HG03565 (cell line): ENCODE measurements around the gene STAT1.

Source experiments
- ATAC-seq: cut with Tn5 transposase; IDR thresholded peaks from one replicate; pipeline ENCODE4 v1.9.1; 2021; ENCODE audit warnings: mild to moderate bottlenecking, moderate library complexity; ENCODE audit not compliant: unreplicated experiment

The STAT1 gene

DNA sequence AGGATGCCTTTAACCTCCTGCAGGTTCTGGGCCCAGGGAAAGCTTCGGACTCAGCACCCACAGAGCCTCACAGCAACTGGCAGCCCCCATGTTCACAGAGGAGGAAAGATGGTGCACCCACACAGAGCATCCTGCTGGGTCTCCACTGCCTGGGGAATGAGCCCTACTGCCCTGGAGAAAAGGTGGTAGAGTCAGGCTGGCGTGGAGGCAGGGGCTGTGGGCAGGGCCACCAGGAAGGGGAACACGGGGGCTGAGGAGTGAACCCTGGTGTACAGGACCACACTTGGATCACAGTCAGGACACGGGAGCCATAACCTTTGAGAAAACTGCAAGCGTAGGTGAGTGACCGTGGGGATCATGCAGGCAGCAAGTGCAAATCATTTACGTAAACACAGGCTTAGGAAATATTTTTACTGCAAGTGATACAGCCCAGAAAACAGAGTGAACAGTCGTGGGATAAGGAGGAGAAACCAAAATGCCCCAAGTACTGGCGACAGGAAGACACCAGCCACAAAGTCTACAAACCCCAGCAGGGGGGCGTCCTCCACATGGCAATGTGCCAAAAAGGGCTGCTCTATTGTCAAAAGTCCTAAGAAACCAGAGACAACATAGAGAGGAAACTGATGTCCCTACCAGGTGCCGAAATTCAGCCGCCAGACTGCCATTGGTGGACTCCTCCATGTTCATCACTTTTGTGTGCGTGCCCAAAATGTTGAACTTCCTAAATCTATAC lies 27.6 kb downstream of the STAT1 start:
- no peak for ATAC-seq

DNA sequence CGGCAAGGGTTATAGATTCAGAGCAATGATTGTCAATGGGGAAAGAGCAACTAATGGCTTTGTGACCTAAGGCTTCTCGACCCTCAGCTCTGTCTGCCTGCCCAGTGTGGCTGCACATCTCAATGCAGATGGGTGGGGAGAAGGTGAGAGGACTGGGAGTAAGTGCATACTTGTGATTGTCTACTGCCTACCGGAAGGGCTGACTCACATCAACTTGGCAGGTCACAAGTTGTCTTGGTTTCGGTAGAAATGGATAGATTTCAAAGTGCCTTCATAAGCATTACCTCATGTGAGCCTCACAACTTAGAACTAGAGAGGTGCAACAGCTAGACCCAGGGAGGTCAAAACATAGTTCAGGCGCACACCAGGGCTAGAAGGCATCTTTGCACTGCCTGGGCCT lies 29.4 kb downstream of the STAT1 start:
- no peak for ATAC-seq

DNA sequence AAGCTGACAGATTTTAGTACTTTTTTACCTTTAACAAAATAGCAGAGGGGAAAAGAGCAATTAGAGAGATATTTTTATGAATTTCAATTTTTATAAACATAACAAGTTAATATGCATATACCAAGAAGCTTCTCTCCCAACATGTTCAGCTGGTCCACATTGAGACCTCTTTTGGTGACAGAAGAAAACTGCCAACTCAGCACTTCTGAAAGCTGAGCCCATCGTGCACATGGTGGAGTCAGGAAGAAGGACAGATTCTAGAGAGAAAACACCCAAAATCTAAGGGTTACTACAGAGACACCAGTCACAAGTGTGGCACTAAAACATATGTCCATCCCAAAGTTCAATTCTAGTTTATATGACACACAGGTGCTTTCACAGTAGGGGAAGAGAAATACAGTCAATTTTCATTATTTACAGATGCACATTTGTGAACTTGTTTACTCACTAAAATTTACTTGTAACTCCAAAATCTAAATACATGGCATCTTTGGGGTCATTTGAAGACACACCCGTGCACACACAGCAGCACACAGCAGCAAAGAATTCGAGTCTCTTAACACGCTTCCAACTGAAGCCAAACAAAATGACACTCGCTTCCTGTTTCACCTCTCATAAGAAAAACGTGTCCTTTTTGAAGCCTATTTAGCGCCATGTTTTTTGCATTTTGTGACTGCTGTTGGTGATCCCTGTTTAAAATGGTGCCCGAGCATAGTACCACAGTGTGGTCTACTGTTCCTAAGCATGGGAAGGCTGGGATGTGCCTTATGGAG lies 31.5 kb downstream of the STAT1 start:
- no peak for ATAC-seq

DNA sequence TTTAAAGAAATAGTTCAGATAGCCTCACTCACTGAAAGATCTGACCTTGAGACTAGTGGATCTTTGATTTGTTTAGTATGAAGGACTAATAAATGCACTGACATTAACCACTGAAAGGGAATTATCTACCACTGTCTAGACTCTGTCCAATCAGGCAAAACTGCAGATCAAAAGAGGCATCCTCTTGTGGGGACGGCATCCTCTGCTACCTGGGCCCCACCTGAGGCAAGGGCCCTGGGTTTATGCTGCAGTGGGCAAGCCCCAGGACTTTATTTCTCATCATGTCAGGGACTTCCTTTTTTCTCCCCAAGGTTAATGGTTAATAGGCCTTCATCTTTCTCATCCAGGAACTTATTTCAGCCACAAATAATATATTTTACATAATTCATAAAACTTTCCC lies 32.2 kb downstream of the STAT1 start:
- no peak for ATAC-seq

DNA sequence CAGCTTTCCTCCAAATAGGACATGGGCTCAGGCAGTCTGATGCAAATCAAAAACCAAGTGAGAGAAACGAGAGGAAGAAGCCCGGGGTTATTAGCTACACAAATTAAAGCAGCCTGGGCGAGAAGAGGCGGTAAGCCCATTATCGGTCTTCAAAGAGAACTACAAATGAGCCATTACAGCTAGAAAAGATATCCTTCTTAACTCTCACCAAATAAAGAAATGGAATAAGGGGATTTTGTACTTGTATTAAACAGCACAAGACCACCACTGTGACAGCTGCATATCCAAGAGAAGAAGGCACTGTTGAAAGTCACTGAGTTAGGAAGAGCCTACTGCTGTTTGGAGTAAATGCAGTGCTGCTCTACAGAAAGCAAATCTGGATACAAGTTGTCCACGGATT lies 32.6 kb downstream of the STAT1 start:
- no peak for ATAC-seq

DNA sequence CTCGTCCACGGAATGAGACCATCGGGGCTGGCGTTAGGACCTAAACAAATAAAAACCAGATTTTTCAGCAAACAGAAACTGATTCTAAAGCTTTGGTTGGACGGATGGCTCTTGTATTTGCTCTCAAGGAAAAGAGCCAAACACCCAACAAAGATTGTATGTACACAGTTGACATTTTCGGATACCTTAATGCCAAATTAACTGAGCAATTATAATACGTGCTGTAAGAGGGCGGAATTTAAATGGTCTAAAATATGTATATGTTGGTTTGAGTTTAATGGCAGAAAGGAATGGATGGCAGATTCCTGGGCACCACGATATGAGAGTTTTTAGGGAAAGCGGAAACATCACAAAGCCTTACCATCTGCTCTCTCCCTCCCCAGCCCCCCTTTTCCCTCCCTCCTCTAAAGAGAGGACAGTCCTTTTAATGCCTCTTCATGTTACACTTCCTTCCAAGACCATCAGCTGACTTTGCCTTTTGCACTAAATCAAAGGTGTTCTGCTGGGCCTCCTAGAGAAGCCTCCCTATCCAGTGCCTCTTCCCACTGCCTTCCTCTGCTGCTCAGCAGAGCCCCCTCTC lies 33.3 kb downstream of the STAT1 start:
- ATAC-seq: no peak

DNA sequence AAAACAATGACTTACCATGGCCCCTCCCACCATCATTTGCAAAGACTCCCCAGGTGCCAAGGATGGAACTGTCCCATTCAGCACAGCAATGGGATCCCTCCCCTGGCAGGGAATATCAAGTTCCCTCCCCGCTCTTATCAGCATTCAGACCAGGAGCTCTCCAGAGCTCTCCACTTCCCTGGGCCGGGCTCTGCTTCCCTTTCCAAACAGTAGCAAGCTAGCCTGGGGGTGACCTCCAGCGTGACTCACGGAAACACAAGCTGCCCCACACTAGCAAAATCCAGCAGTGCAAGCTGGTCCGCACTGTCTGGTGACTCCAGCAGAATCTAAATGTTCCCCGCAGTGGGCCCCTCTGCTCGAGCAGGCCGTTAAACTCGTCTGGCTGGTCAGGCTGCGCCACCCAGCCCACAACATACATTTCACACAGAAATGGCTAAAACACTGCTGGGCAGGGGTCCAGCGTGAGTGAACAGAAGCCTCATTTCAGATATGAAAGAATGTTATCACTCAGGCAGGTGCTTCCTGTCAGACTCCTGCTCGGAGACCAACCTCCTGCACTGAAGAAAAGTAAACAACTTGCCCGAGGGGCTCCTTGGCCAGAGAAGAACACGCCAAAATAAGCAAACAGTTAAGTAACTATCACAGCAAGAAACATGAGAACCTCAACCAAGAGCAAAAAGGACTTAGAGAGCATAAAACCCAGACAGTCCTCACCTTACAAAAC lies 33.9 kb downstream of the STAT1 start:
- ATAC-seq: no peak

DNA sequence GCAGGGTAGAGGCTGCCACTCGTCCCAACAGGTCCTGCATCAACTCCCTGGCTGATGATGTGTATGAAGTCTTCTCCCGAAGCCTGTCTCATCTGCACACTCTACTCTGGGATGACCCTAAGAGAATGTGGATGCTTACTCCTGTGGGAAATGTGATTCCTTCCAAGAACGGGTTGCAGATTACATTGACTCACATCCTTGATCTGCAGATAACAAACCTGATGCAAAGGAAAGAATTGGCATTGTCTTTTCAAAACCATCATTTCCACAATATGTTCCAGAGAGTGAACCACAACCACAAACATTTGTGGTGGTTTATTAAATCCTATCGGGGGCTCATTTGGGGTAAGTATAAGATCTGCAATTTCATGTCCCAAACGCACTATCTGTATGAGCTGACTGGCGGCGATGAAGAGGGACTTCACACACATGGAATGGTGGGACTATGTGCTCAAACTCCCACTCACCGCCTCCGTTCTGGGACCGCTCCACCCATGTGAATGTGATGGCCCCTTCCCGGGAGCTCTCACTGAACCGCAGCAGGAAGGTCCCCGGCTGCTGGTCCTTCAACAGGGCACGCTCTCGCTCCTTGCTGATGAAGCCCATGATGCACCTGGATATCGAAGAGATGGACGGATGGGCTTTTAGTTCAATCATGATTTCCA lies 35.5 kb downstream of the STAT1 start:
- ATAC-seq: no peak

DNA sequence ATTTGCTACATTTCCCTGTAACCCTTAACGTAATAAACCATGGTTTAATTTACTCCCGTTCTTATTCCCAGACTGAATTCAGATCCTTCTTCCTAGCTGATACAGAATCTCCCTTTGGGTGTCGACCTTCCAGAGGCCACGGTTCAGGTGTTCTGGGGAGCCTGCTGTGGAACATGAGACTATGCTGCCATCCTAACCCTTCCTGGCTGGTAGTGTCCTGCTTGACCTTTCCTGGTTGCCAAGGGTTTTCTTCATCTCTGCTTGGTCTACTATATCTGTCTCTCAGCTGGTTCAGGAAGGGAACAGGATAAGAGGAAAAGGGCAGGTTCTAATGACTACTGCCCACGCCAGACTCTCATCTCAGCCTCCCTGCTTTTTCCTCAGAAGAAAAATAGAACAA lies 36.5 kb downstream of the STAT1 start:
- ATAC-seq: no peak

DNA sequence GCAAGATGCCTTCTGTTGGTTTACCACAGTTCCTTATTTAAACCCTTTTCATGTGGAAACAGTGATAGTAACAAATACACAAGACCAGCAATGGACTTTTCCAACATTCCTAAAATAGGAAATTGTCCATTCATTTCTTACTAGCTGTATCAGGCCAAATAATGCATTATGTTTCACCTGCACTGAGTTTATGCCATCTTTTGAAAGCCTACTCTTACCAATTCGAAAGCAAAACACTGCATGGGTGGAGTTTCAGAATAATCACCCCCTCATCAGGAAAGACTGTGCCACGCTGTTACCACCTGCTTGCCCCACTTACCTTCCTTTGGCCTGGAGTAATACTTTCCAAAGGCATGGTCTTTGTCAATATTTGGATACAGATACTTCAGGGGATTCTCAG lies 37.5 kb downstream of the STAT1 start:
- ATAC-seq: no peak

DNA sequence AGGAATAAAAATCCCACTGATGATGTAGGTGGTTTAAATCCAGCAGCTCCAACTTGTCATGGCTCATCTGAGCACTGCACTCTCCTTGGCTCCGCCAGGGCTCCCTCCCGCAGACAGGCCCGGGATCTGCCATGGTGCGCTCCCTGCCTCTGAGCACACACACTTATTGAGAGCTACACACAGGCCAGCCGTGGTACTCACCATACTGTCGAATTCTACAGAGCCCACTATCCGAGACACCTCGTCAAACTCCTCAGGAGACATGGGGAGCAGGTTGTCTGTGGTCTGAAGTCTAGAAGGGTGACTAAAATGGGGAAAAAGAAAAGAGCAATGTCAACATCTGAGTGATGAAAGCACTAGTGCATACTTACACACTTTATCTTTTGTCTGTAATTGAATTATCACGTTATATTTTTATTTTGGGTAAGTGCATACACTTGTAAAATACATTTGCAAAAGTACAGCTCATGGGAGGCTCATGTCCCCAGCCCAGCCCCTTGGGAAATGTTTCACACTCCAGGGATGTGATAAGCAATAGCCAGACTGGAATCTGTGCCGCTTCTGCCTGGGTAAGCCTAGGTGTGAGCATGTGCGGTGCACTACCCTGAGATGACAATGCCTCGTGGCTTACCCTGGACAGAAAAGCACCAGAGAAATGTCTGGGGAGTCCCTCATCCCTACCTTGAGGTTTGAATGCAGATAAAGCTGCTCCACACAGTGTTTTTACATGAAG lies 39.2 kb downstream of the STAT1 start:
- no peak for ATAC-seq

DNA sequence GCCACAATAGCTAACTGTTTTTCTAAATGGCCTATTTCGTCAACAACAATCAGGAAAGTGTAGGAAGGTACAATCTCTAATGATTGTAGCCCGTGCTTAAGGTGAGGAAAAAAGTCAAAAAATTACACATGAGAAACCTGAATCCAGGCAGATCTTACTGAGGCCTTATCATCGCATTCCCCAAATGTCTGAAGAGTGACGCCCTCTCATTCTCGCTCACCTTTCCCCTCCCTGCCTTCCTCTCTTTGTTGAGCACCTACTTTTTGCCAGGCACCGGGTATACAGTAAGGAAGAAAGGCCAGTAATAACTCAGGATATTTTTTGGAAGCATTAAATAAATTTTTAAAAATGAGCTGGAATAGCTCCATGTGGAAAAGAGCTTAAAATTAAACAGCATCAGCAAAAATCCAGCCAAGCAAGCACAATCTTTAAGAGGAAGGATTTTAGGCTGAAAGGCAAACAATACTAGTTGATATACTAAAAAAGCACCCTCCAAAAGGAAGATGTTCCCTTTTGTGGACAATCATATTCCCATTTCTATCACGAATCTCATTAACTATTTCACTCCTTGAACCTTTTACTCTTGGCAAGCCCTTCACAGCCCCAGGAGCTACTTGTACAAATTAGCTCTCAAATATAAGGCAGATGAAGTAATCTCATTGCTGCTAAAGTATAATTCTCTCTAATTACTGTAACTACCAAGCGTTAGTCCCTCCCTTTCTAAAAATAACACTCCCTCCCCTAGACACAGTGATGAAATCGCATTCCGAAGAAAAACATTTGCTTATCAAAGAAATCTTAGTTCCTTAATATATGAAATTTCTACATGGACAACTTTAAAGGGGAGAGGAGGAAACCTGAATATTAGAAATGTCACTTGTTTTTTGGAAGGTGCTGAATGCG lies 40.0 kb downstream of the STAT1 start:
- no peak for ATAC-seq

DNA sequence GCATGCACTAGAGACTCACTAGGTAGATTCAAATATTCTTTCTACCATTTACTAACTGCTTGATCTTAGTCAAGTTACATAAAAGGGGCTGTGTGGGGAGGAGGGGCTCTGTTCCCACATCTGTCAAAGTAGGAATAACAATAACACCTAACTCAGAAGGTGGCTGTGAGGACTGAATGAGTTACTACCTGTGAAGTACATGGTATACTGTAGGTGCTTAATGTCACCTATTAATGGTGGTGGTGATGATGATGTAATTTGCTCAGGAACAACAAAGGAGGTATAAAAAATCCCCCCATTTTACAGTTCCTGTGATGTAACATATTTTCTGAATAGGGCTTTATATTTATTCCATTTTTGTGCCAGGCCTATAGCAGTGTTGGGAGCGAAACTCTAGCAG lies 40.7 kb downstream of the STAT1 start:
- no peak for ATAC-seq

DNA sequence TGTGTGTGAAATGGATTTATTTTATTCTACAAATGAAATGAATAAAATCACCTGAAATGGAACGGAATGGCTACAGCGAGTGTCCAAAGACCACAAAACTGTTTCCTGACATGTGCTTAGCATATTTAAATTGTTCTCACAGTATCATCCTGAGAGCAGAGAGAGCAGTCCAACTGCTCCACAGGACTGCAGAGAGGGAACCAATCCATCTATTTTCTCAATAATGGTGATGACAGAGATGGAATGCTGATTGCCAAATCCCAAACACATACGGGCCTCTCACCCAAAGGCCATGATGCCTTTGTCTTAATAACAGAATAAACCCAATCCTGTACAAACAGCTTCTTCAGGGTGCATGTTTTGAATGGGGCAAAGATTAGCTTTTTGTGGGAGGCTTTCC lies 41.1 kb downstream of the STAT1 start:
- ATAC-seq: no peak

DNA sequence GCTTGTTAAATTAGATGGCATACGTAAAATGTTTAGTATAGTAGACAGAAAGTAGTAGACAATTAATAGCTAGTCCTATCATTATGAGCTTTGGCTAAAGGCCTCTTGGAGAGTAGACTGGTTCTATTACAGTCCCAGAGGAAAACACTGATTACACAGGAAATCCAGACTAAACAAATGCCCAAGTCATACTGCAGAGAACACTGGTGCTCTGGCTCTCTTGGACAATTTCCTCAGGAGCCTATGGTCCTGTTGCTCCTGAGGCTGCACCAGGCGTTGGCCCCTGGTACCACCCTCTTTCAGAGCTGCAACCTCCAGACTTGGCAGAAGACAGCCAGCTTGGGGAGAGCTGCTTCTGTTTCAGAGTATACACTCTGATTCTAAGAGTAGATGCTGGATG lies 41.8 kb downstream of the STAT1 start:
- no peak for ATAC-seq

DNA sequence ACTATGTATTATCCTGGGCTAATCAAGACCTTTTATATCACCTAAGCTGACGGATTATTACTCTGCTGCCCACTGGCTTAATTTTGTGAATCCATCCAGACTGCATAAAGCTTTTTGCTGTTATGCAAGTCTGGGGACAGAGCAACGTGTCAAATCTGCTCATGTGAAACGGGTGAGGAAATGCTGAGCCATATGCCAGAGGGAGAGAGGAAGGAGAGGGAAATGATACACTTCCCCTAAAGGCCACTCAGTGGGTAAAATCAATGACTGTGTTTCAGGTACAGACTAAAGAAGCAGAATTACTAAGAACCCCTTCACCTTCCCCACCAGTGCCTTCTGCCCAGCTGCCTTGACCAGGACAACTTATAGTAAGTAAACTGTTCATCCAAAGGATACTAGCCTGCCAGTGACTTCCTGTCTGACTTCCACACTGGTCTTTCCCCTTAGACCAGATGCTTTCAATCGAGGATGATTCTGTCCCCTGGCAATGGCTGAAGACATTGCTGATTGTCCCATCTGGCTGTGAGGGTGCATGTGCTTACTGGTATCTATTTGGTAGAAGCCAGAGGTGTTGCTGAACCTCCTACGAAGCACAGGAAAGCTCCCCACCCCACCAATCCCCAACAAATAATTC lies 43.0 kb downstream of the STAT1 start:
- no peak for ATAC-seq

DNA sequence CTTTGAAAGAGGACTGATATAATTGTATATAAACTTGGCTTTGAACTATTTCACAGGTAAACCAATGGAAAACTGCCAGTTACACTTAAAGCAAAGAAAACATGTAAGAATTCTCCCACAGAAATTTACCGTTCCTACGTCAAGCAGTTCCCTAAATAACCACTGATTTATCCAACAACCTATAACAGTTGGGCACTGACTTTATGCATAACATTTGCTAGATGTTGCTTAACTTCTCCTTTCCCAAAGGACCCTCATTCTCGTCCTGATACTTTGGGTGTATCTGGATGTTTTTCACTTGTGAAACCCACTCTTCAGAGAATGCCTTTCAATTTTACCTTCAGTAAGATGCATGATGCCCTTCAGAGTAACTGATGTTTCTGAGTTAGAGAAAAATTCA lies 43.8 kb downstream of the STAT1 start:
- no peak for ATAC-seq

DNA sequence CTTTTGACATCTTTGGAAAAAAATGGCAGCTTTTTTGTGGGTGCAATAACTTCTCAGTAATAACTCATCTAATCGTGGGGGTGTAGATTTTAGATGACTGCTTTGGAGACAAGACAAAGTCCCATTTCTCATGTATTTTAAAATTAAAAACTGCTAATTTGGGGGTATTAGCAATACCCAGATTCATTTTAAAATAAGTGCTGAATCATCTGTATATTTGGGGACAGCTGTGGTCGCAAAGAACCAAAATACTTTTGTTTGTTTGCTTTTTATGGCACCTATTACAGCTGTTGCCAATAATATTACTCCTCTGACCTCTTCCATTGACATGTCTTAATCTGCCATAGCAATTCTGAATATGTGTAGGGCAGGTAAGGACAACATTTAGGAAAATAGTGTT lies 45.4 kb downstream of the STAT1 start:
- ATAC-seq: no peak
